GM12878 (cell line): ENCODE data around the gene TRPM3. TPM values are rescaled to one million over a fixed set of nuclear protein-coding genes. Genes with fewer than 3 reads are reported as not detected.

Experiments
- ATAC-seq: fragments of 200-7000 bp; cut with Tn5 transposase; 3 replicates; pipeline ENCODE4 v1.9.1; 2020; ENCODE audit warnings: mild to moderate bottlenecking, moderate library complexity
- BruUV-seq: library from RNA; stranded (reverse); fragments of 400-500 nt; replicated peaks from 2 replicates; lab custom pipeline; 2021; lab: Mats Ljungman, UMichigan
- CTCF ChIA-PET: fragments of 300-600 bp; sonication (Branson Sonifier 250); formaldehyde crosslinking; extraction: SDS; loops from one replicate; lab custom pipeline; 2021; ENCODE audit warnings: inconsistent platforms; lab: Yijun Ruan, JAX
- POLR2A ChIA-PET: fragments of 350-600 bp; formaldehyde crosslinking; extraction: SDS; loops from one replicate; lab custom pipeline; 2021; ENCODE audit warnings: inconsistent platforms; lab: Charles Lee
- RAD21 ChIA-PET: fragments of 300-600 bp; sonication (Branson Sonifier 250); formaldehyde crosslinking; loops from one replicate; lab custom pipeline; 2023; ENCODE audit warnings: antibody characterized with exemption; ENCODE audit not compliant: unreplicated experiment; lab: Charles Lee
- SMC1A ChIA-PET: fragments of 300-600 bp; sonication (Branson Sonifier 250); formaldehyde crosslinking; loops from one replicate; lab custom pipeline; 2023; ENCODE audit not compliant: unreplicated experiment, uncharacterized antibody; lab: Charles Lee
- DNase-seq: peaks from one replicate; pipeline ENCODE4 v3.0.0-alpha.2; 2011; ENCODE audit warnings: low read depth, low spot score
- FAIRE-seq: peaks from 3 replicates; lab custom pipeline; 2011; peaks lifted over from hg19 to GRCh38; lab: Jason Lieb, UNC
- H2AFZ ChIP-seq: 2 replicates; pipeline ENCODE4 v1.6.0; 2011; ENCODE audit warnings: low read depth, low read length, control low read depth; ENCODE audit not compliant: control insufficient read depth
- H3K27ac ChIP-seq: 2 replicates; pipeline ENCODE4 v1.5.1; 2011; ENCODE audit warnings: control low read depth; ENCODE audit not compliant: control insufficient read depth, insufficient read depth
- H3K27me3 ChIP-seq, 2 experiments: replicated peaks in 1 of 2; 2 replicates each; pipeline versions ENCODE4 v1.6.0 to v1.6.1; 2011; ENCODE audit warnings: low read length in 1 of 2; ENCODE audit not compliant: control insufficient read depth in 2 of 2, insufficient read depth in 2 of 2
- H3K36me3 ChIP-seq, 2 experiments: 2 replicates each; pipeline ENCODE4 v1.5.1; 2011; ENCODE audit warnings: low read length in 1 of 2; ENCODE audit not compliant: control insufficient read depth in 2 of 2, insufficient read depth in 2 of 2
- H3K4me1 ChIP-seq: 2 replicates; pipeline ENCODE4 v1.6.1; 2011; ENCODE audit warnings: mild to moderate bottlenecking, low read length, moderate library complexity, mixed read lengths; ENCODE audit not compliant: control insufficient read depth, insufficient read depth
- H3K4me2 ChIP-seq: 2 replicates; pipeline ENCODE4 v1.6.0; 2011; ENCODE audit warnings: control low read depth; ENCODE audit not compliant: control insufficient read depth, insufficient read depth
- H3K4me3 ChIP-seq: fragments of 200-600 bp; sonication (generic); 2 replicates; pipeline ENCODE4 v1.5.1; 2016
- H3K79me2 ChIP-seq: 2 replicates; pipeline ENCODE4 v1.6.0; 2011; ENCODE audit warnings: low read length; ENCODE audit not compliant: control insufficient read depth, insufficient read depth
- H3K9ac ChIP-seq: 2 replicates; pipeline ENCODE4 v1.8.0; 2011; ENCODE audit warnings: low read length, control low read depth, mixed read lengths; ENCODE audit not compliant: control insufficient read depth, insufficient read depth
- H3K9me3 ChIP-seq: replicated peaks from 3 replicates; pipeline ENCODE4 v1.5.1; 2011; ENCODE audit warnings: mild to moderate bottlenecking, low read length; ENCODE audit not compliant: control insufficient read depth, insufficient read depth
- H4K20me1 ChIP-seq: 2 replicates; pipeline ENCODE4 v1.6.0; 2011; ENCODE audit not compliant: control insufficient read depth, insufficient read depth
- BCL11A ChIP-seq: IDR thresholded peaks from 2 replicates; pipeline ENCODE4 v1.6.1; 2011; ENCODE audit warnings: low read depth, low read length
- BCL3 ChIP-seq: IDR thresholded peaks from 2 replicates; pipeline ENCODE4 v1.6.1; 2011; ENCODE audit warnings: borderline replicate concordance, low read depth, mild to moderate bottlenecking, moderate library complexity, low read length; ENCODE audit not compliant: insufficient read depth, poor library complexity, severe bottlenecking
- GATAD2B ChIP-seq: fragments of 450-650 bp; conservative IDR thresholded peaks from 2 replicates; pipeline ENCODE4 v1.6.1; 2017; ENCODE audit warnings: low read depth, mild to moderate bottlenecking, moderate library complexity
- IRF4 ChIP-seq: IDR thresholded peaks from 2 replicates; pipeline ENCODE4 v1.6.1; 2011; ENCODE audit warnings: low read depth, low read length
- IRF5 ChIP-seq: fragments of 450-650 bp; IDR thresholded peaks from 2 replicates; pipeline ENCODE4 v1.6.1; 2017; ENCODE audit warnings: borderline replicate concordance
- MTA2 ChIP-seq: fragments of 450-650 bp; IDR thresholded peaks from 2 replicates; pipeline ENCODE4 v1.6.1; 2016; ENCODE audit warnings: low read depth, mild to moderate bottlenecking, moderate library complexity
- SIX5 ChIP-seq: IDR thresholded peaks from 2 replicates; pipeline ENCODE4 v1.6.1; 2011; ENCODE audit warnings: mild to moderate bottlenecking, low read depth, low read length, moderate library complexity; ENCODE audit not compliant: severe bottlenecking
- SMARCA5 ChIP-seq: fragments of 450-650 bp; IDR thresholded peaks from 2 replicates; pipeline ENCODE4 v1.6.1; 2017; ENCODE audit warnings: mild to moderate bottlenecking
- STAT3 ChIP-seq: IDR thresholded peaks from 2 replicates; pipeline ENCODE4 v1.6.1; 2011; ENCODE audit warnings: low read depth, low read length, improper control_type of control experiment
- TCF3 ChIP-seq: IDR thresholded peaks from 2 replicates; pipeline ENCODE4 v1.6.1; 2012; ENCODE audit warnings: low read depth, mild to moderate bottlenecking, low read length, borderline replicate concordance; ENCODE audit not compliant: insufficient read depth
- YBX1 ChIP-seq: fragments of 450-650 bp; IDR thresholded peaks from 2 replicates; pipeline ENCODE4 v1.6.1; 2016; ENCODE audit warnings: antibody characterized with exemption
- ZNF217 ChIP-seq: fragments of 450-650 bp; IDR thresholded peaks from 2 replicates; pipeline ENCODE4 v1.6.1; 2017; ENCODE audit warnings: antibody characterized with exemption, mild to moderate bottlenecking
- ZNF592 ChIP-seq: fragments of 450-650 bp; IDR thresholded peaks from 2 replicates; pipeline ENCODE4 v1.6.1; 2017; ENCODE audit warnings: mild to moderate bottlenecking, moderate library complexity
- whole genome bisulfite sequencing: methylation state at CpG from one replicate; pipeline ENCODE4 v1.1.6; 2016; ENCODE audit warnings: low lambda C conversion rate; ENCODE audit not compliant: insufficient replicate concordance, insufficient coverage; ENCODE audit errors: missing lambda C conversion rate; 5-methylcytosine and 5-hydroxymethylcytosine counted together
- in situ Hi-C: fragments of 300-500 bp; cut with MboI; formaldehyde crosslinking; loops from 9 replicates; pipeline ENCODE4 v1.14.3; 2018; ENCODE audit warnings: mixed read lengths
- intact Hi-C: fragments of 100-400 bp; cut with micrococcal nuclease; formaldehyde crosslinking; loops from one replicate; pipeline ENCODE4 v1.14.2; 2022; ENCODE audit not compliant: unreplicated experiment
- polyA plus RNA-seq, 11 experiments: library from polyadenylated mRNA; depleted of rRNA in 4 of 11; unstranded in 6 of 11; stranded (reverse) in 5 of 11; fragments of >200 nt; fragmentation: Nextera tagmentation in 4 of 11; fragmentation: Illumina TruSeq in 1 of 11; extraction: Ambion mirVana in 4 of 11; extraction: Trizol in 1 of 11; gene quantifications; 1 replicate in 1 of 11; 2 replicates in 10 of 11; pipeline versions ENCODE4 v1.2.1 to v1.2.3, GENCODE V29; 2011 to 2016; ENCODE audit warnings: inconsistent platforms in 2 of 11, missing spikeins in 2 of 11, low read depth in 1 of 11
- total RNA-seq, 4 experiments: library from RNA; depleted of rRNA in 3 of 4; stranded (reverse); fragments of >200 nt in 3 of 4; fragmentation: Illumina TruSeq in 1 of 4; extraction: Trizol in 1 of 4; gene quantifications; 2 replicates each; pipeline versions ENCODE4 v1.2.1 to v1.2.3, GENCODE V29; 2013 to 2021

TRPM3 gene
- total and polyA plus RNA-seq, 10 of the 15 experiments (the other 5 are each of a cell fraction or from before 2014, with no cell fraction given): not detected

- TF ChIP-seq ZNF592 (no peak), ZNF217 (no peak), GATAD2B (no peak), MTA2 (no peak)
- TF ChIP-seq, all 136 proteins: peak for 0
Measured at GRCh38 chr9:70569070-70569772, 552.2 kb downstream of the TRPM3 start (continued).

- SMC1A ChIA-PET: interaction anchor here (0.9 to 1.7 kb wide), 4 partner anchors 11 to 79 kb away, joined by 3 to 6 read pairs (median 4); no protein-coding TSS in a partner anchor
- no peak for TF ChIP-seq YBX1
- no peak for TF ChIP-seq SMARCA5
- no peak for TF ChIP-seq IRF5
- TF ChIP-seq IRF4: no peak
- no peak for TF ChIP-seq TCF3
- TF ChIP-seq BCL3: no peak
- TF ChIP-seq BCL11A: no peak
- no peak for TF ChIP-seq STAT3
- TF ChIP-seq SIX5: no peak
Measured at GRCh38 chr9:70567511-70567910, 553.9 kb downstream of the TRPM3 start.

More at GRCh38 chr9:70567511-70567910, 553.9 kb downstream of the TRPM3 start:
- Histone ChIP-seq H3K4me3 (no peak overlapping the region), H3K27me3 (no peaks in the 10 kb centered on the region), H3K9me3 (no peaks in the 10 kb centered on the region; the same call in 2 of the 3 replicates), H2AFZ (no peak overlapping the region), H3K27ac (no peak overlapping the region), H3K4me1 (peaks cover 15% of the 10 kb centered on the region), H4K20me1 (no peaks in the 10 kb centered on the region), H3K4me2 (no peak overlapping the region), H3K9ac (no peak overlapping the region), H3K36me3 (no peaks in the 10 kb centered on the region), H3K79me2 (no peaks in the 10 kb centered on the region)
- ChIA-PET POLR2A (no interaction called here), RAD21 (interaction anchor here (1.7 kb wide), 1 partner anchor 56 kb away, joined by 4 read pairs; no protein-coding TSS in a partner anchor), CTCF (interaction anchor here (1.0 kb wide), 1 partner anchor 35 kb away, joined by 3 read pairs; no protein-coding TSS in a partner anchor)
- intact Hi-C loops (no loop called here), in situ Hi-C loops (no loop called here)
- no peak for FAIRE-seq
- no peak for DNase-seq
- 54% methylated on average over 7 of the region's 7 CpGs for WGBS
- no TSS peak for BruUV-seq
- ATAC-seq: no peak
